ENCODE data around the gene STX18. TPM values are rescaled to one million over a fixed set of nuclear protein-coding genes. Genes with fewer than 3 reads are reported as not detected.

STX18 gene
- total RNA-seq, 1 donor from 2014 or later = 27.6 TPM

GRCh38 chr4:4418676-4419390 lies 123.0 kb downstream of the STX18 start:
- DNase-seq = no peak

GRCh38 chr4:4417886-4418285 lies 124.0 kb downstream of the STX18 start:
- DNase-seq = no peak

GRCh38 chr4:4416981-4417380 lies 124.9 kb downstream of the STX18 start:
- DNase-seq = no peak

- DNase-seq = no peak
Measured at GRCh38 chr4:4415806-4416805, 125.7 kb downstream of the STX18 start.

- DNase-seq = no peak
Measured at GRCh38 chr4:4415107-4415805, 126.6 kb downstream of the STX18 start.

GRCh38 chr4:4413806-4414205 lies 128.0 kb downstream of the STX18 start:
- DNase-seq = no peak

GRCh38 chr4:4413373-4413725 lies 128.5 kb downstream of the STX18 start:
- no peak for DNase-seq

GRCh38 chr4:4412641-4413372 lies 129.0 kb downstream of the STX18 start:
- DNase-seq = no peak

GRCh38 chr4:4411906-4412305 lies 129.9 kb downstream of the STX18 start:
- DNase-seq = no peak

GRCh38 chr4:4410271-4410670 lies 131.6 kb downstream of the STX18 start:
- DNase-seq = no peak

GRCh38 chr4:4409416-4410115 lies 132.3 kb downstream of the STX18 start:
- DNase-seq = no peak

GRCh38 chr4:4408576-4409335 lies 133.1 kb downstream of the STX18 start:
- DNase-seq = no peak

GRCh38 chr4:4408132-4408523 lies 133.7 kb downstream of the STX18 start:
- no peak for DNase-seq

GRCh38 chr4:4407299-4408131 lies 134.3 kb downstream of the STX18 start:
- DNase-seq = no peak

- DNase-seq = no peak
Measured at GRCh38 chr4:4406455-4407298, 135.2 kb downstream of the STX18 start.

GRCh38 chr4:4405358-4405962 lies 136.4 kb downstream of the STX18 start:
- DNase-seq = no peak

- DNase-seq = no peak
Measured at GRCh38 chr4:4402966-4403365, 138.9 kb downstream of the STX18 start.

- DNase-seq = no peak
Measured at GRCh38 chr4:4401036-4401435, 140.8 kb downstream of the STX18 start.
